BLaER1 (cell line): ENCODE measurements around the gene USP20.

Experiments
- H3K27ac ChIP-seq: shearing (Covaris generic); formaldehyde crosslinking; 2 replicates; pipeline ENCODE4 v1.8.1; 2022
- H3K27me3 ChIP-seq: shearing (Covaris generic); formaldehyde crosslinking; 2 replicates; pipeline ENCODE4 v1.8.1; 2022
- H3K36me3 ChIP-seq: shearing (Covaris generic); formaldehyde crosslinking; 2 replicates; pipeline ENCODE4 v1.8.1; 2022
- H3K4me1 ChIP-seq: shearing (Covaris generic); formaldehyde crosslinking; 2 replicates; pipeline ENCODE4 v1.8.1; 2022
- H3K4me2 ChIP-seq: shearing (Covaris generic); formaldehyde crosslinking; 2 replicates; pipeline ENCODE4 v1.8.1; 2022
- H3K4me3 ChIP-seq: shearing (Covaris generic); formaldehyde crosslinking; 2 replicates; pipeline ENCODE4 v1.8.1; 2022
- H3K9ac ChIP-seq: shearing (Covaris generic); formaldehyde crosslinking; 2 replicates; pipeline ENCODE4 v1.8.1; 2022
- H3K9me3 ChIP-seq: shearing (Covaris generic); formaldehyde crosslinking; 2 replicates; pipeline ENCODE4 v1.8.1; 2022
- H4K20me1 ChIP-seq: shearing (Covaris generic); formaldehyde crosslinking; 2 replicates; pipeline ENCODE4 v1.8.1; 2022
- Cebpa-rat ChIP-seq: shearing (Covaris generic); IDR thresholded peaks from 2 replicates; pipeline ENCODE4 v1.8.1; 2022

Gene USP20

DNA sequence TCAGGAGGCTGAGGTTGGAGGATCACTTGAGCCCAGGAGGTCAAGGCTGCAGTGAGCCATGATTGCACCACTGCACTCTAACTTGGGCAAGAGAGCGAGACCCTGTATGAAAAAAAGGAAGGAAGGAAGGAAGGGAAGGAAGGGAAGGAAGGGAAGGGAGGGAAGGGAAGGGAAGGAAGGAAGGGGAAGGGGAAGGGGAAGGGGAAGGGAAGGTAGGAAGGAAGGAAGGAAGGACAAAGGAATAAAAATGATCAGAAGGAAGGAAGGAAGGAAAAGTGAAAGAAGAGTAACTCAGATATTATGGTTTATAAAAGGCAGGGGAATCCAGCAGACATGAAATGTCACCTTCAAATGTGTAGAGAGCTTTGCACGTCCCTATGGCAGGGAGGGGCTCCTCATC, 64.4 kb downstream of the USP20 start:
- Histone ChIP-seq H3K27me3 (no peaks in the 10 kb centered on the region), H3K9me3 (no peaks in the 10 kb centered on the region), H3K27ac (no peak overlapping the region), H3K4me3 (no peak overlapping the region), H3K4me1 (peaks cover 19% of the 10 kb centered on the region), H4K20me1 (no peaks in the 10 kb centered on the region), H3K9ac (no peak overlapping the region), H3K4me2 (no peak overlapping the region), H3K36me3 (peaks cover 17% of the 10 kb centered on the region; the same call in 1 of the 2 replicates)
- no peak for TF ChIP-seq Cebpa-rat

DNA sequence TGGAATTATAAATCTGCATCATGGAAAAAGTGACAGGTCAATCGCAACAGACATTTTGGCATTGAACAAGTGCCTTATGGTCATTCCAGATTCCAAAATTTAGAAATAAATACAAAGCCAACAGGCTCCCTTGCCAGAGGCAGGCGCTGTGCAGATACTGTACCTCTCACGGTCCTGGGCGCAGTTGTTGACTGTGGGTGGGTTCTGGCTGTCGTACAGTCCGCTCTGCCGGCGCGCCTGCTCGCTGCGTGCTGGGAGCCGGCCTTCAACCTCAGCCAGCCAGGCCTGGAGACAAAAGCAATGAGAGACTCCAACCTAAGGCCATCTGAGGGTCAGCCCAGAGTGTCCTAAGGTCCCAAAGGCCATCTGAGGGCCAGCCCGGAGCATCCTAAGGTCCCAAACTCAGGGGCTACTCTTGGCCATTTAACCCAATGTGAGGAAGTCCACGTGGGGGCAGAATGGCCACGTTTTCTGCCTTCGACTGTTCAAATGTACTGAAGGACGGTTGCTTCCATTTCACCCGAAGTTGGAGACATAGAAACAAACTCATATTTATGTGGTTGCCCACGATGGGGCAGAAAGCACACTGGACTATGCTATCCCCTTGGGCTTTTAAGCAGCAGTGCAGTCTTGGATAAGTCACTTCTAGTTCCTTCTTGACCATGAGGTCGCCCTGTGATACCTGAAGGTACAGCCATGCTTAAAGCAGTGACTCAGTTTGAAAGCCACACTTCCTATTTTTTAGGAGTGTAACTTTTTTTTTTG, 65.2 kb downstream of the USP20 start:
- Histone ChIP-seq H3K4me1 (peaks cover 11% of the 10 kb centered on the region), H3K27me3 (no peaks in the 10 kb centered on the region), H3K36me3 (peaks cover 17% of the 10 kb centered on the region; the same call in 1 of the 2 replicates), H4K20me1 (no peaks in the 10 kb centered on the region), H3K27ac (no peak overlapping the region), H3K4me2 (no peak overlapping the region), H3K9ac (no peak overlapping the region), H3K9me3 (no peaks in the 10 kb centered on the region), H3K4me3 (no peak overlapping the region)
- TF ChIP-seq Cebpa-rat, result no peak

DNA sequence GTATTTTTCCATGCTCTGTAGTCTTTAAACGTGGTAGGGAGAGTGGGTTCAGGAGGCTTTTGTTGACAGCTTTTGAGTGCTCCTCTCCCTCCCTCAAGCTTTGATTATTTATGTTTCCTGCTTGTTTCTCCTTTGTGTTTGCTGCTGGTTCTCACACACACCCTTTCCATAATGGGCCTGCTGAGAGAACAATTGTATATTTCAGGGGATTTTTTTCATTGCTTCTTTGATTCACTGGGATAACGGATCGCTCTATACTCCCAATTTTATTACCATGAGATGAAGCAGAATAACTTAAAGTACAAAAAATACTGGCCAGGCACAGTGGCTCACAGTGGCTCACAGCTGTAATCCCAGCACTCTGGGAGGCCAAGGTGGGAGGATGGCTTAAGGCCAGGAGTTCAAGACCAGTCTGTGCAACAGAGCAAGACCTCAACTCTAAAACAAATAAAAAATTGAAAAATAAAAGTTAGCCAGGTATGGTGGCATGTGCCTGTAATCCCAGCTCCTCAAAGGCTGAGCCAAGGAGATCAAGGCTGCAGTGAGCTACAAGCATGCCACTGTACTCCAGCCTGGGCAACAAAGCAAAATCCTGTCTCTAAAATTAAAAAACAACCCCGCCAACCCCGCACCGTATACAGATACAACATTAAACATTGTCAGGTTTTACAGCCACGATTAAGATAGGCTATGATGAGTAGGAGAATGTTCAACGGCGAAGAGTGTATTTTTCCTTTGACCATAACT, 66.9 kb downstream of the USP20 start:
- peaks cover 11% of the 10 kb centered on the region for H3K4me1 ChIP-seq
- no peaks in the 10 kb centered on the region for H3K9me3 ChIP-seq
- TF ChIP-seq Cebpa-rat, result no peak
- no peaks in the 10 kb centered on the region for H3K27me3 ChIP-seq
- peaks cover 19% of the 10 kb centered on the region; the same call in 1 of the 2 replicates for H3K36me3 ChIP-seq
- no peak overlapping the region for H3K9ac ChIP-seq
- H3K27ac ChIP-seq, result no peak overlapping the region
- no peaks in the 10 kb centered on the region for H4K20me1 ChIP-seq
- no peak overlapping the region for H3K4me2 ChIP-seq
- H3K4me3 ChIP-seq, result no peak overlapping the region

DNA sequence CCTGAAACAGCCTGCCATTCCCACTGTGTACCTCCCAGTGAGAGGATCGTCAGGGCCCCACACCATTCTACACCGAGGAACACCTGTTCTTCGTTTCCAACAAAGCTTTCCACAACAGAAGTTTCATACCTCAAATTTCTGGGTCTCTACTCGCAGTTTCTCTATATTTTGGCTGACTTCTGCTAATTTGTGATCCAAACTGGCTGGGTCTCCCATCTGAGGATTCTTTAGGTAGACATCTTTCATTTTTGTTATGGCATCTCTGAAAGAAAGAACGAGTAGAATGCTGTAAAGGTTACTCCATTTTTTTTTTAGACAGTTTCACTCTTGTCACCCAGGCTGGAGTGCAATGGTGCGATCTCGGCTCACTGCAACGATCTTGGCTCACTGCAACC, 67.5 kb downstream of the USP20 start:
- no peak overlapping the region for H3K27ac ChIP-seq
- H3K4me2 ChIP-seq, result no peak overlapping the region
- peaks cover 18% of the 10 kb centered on the region; the same call in 1 of the 2 replicates for H3K36me3 ChIP-seq

DNA sequence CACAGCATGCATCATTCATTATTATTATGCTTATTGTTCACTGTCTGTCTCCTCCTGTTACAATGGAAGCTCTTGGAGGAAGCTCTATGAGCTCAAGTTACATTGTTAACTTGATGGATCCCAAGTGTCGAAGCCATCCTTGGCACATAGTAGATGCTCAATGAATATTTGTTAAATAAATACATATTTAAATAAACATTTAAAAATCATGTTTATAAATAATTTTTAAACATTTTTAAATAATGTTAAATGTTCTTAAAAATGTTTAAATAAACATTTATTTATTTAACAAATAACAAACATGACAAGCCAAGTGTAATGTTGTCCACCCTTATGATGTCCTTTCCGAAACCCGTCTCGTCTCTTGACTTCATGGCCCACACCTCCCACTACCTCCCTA, 69.5 kb downstream of the USP20 start:
- H3K4me2 ChIP-seq, result no peak overlapping the region
- no peaks in the 10 kb centered on the region for H3K4me1 ChIP-seq
- peaks cover 18% of the 10 kb centered on the region; the same call in 1 of the 2 replicates for H3K36me3 ChIP-seq
- H3K27ac ChIP-seq, result no peak overlapping the region
- H3K4me3 ChIP-seq, result no peak overlapping the region
- H3K9ac ChIP-seq, result no peak overlapping the region
- H3K27me3 ChIP-seq, result no peaks in the 10 kb centered on the region
- H4K20me1 ChIP-seq, result no peaks in the 10 kb centered on the region
- no peaks in the 10 kb centered on the region for H3K9me3 ChIP-seq
- TF ChIP-seq Cebpa-rat, result no peak

More for the DNA sequence above, 67.5 kb downstream of the USP20 start:
- no peak for TF ChIP-seq Cebpa-rat
- Histone ChIP-seq H4K20me1 (no peaks in the 10 kb centered on the region), H3K9ac (no peak overlapping the region), H3K4me1 (peaks cover 7% of the 10 kb centered on the region), H3K9me3 (no peaks in the 10 kb centered on the region), H3K4me3 (no peak overlapping the region), H3K27me3 (no peaks in the 10 kb centered on the region)

DNA sequence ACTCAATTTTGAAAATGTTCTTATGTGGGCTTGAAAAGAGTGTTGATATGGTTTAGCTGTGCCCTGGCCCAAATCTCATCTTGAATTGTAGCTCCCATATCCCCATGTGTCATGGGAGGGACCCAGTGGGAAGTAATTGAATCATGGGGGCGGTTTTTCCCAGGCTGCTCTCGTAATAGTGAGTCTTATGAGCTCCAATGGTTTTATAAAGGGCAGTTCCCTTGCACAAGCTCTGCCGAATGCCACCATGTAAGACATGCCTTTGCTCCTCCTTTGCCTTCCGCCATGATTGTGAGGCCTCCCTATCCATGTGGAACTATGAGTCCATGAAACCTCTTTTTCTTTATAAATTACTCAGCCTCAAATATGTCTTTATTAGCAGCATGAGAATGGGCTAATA, 71.0 kb downstream of the USP20 start:
- Histone ChIP-seq H3K4me2 (no peak overlapping the region), H3K4me3 (no peak overlapping the region), H3K9ac (no peak overlapping the region), H3K9me3 (no peaks in the 10 kb centered on the region), H4K20me1 (no peaks in the 10 kb centered on the region), H3K27me3 (no peaks in the 10 kb centered on the region), H3K36me3 (0 out of 2 replicates have a peak, but pooled peaks cover 6% of the 10 kb centered on the region), H3K4me1 (no peaks in the 10 kb centered on the region), H3K27ac (no peak overlapping the region)
- TF ChIP-seq Cebpa-rat, result no peak

DNA sequence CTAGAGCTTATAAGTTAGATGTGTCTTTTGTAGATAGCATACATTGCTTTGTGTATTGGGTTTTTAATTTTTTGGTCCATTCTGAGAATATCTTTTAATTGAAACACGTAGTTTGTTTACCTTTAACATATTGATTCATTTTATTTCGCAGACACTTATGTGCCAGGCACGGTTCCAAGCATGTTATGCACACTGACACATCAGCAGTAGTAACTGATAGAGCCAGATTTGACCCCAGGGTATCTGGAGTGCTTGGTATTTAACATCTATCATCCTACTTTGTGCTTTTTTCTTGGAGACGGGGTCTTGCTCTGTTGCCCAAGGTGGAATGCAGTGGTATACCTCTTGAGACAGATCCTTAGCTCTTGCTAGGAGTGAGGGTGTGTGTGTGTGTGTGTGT, 71.9 kb downstream of the USP20 start:
- H3K9ac ChIP-seq, result no peak overlapping the region
- no peaks in the 10 kb centered on the region for H3K9me3 ChIP-seq
- no peak overlapping the region for H3K4me3 ChIP-seq
- H3K36me3 ChIP-seq, result 0 out of 2 replicates have a peak, but pooled peaks cover 6% of the 10 kb centered on the region
- TF ChIP-seq Cebpa-rat, result no peak
- H3K4me1 ChIP-seq, result no peaks in the 10 kb centered on the region
- no peak overlapping the region for H3K27ac ChIP-seq
- no peaks in the 10 kb centered on the region for H3K27me3 ChIP-seq
- no peaks in the 10 kb centered on the region for H4K20me1 ChIP-seq
- H3K4me2 ChIP-seq, result no peak overlapping the region

DNA sequence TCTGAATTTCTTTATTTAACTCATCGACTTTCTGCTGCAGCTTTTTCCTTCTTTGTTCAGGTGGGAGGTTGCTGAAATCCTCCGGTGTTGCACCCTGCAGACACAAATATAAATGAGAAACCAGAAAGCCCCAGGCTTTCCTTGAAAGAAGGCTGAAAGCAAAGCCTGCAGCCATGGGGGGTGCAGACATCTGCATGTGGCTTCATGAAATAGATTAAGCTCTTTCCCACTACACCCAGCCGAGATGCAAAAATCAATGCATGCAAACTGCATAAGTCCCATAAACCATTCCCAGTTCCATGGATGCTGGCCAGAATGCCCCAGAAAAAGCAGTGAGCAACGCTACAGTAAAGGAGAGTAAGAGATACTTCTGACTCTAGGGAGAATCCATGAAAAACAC, 73.6 kb downstream of the USP20 start:
- Histone ChIP-seq H3K27ac (no peak overlapping the region), H3K9me3 (no peaks in the 10 kb centered on the region), H3K27me3 (no peaks in the 10 kb centered on the region), H3K4me3 (no peak overlapping the region), H3K4me1 (no peaks in the 10 kb centered on the region), H4K20me1 (no peaks in the 10 kb centered on the region), H3K4me2 (no peak overlapping the region), H3K9ac (no peak overlapping the region), H3K36me3 (0 out of 2 replicates have a peak, but pooled peaks cover 6% of the 10 kb centered on the region)
- TF ChIP-seq Cebpa-rat, result no peak

DNA sequence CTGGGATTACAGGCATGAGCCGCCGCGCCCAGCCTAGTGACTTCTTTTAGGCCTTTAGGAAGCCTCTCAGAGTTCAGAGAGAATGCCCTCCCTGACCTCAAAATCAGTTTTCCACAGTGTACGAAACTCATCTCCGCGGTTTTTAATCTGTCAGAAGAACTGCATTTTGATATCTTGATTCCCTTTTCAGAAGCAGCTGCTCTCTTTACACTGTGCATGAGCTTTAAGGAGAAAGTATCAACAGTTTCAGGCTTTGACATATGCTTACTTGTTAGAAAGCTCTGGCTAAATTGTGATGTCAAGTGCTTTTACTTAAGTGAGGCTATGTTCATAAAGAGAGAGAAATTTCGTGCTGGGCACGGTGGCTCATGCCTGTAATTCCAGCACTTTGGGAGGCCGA, 74.6 kb downstream of the USP20 start:
- no peak overlapping the region for H3K4me3 ChIP-seq
- H4K20me1 ChIP-seq, result no peaks in the 10 kb centered on the region
- H3K36me3 ChIP-seq, result 0 out of 2 replicates have a peak, but pooled peaks cover 6% of the 10 kb centered on the region
- no peak overlapping the region for H3K4me2 ChIP-seq
- no peak overlapping the region for H3K27ac ChIP-seq
- H3K9ac ChIP-seq, result no peak overlapping the region
- no peaks in the 10 kb centered on the region for H3K4me1 ChIP-seq
- H3K9me3 ChIP-seq, result no peaks in the 10 kb centered on the region
- no peaks in the 10 kb centered on the region for H3K27me3 ChIP-seq
- no peak for TF ChIP-seq Cebpa-rat
